ENCODE data around the gene EVC.
A peak's percentile ranks its signal among the peaks of the same experiment; 100 is the strongest.
"Not testable (repeated sequence)": the region's sequence is repeated elsewhere in the genome, so short reads cannot be mapped to it uniquely, and the experiment has no call there.

The EVC gene

GRCh38 chr4:5851637-5852301 is 140.8 kb downstream of the EVC start:
- DNase-seq (ENCODE audit: low spot score) = no peak

GRCh38 chr4:5852523-5853202 is 141.7 kb downstream of the EVC start:
- no peak for DNase-seq (ENCODE audit: low spot score)

GRCh38 chr4:5854929-5855328 is 143.9 kb downstream of the EVC start:
- DNase-seq (ENCODE audit: low spot score) = no peak

- DNase-seq (ENCODE audit: low spot score) = not testable (repeated sequence)
Observed at GRCh38 chr4:5856362-5856761, 145.4 kb downstream of the EVC start.

- no peak for DNase-seq (ENCODE audit: low spot score)
Observed at GRCh38 chr4:5857199-5857598, 146.2 kb downstream of the EVC start.

GRCh38 chr4:5858020-5858769 is 147.2 kb downstream of the EVC start:
- no peak for DNase-seq (ENCODE audit: low spot score)

GRCh38 chr4:5863461-5864113 is 152.6 kb downstream of the EVC start:
- DNase-seq (ENCODE audit: low spot score) = peak; percentile 59
